NT2/D1 (cell line): Measurements from ENCODE around the gene PTBP3.

Source experiments
- YY1 ChIP-seq: IDR thresholded peaks from 2 replicates; pipeline ENCODE4 v1.6.1; 2011; ENCODE audit not compliant: insufficient read length, insufficient read depth
- ZNF274 ChIP-seq: IDR thresholded peaks from 2 replicates; pipeline ENCODE4 v1.6.1; 2011; ENCODE audit warnings: mild to moderate bottlenecking, low read depth, low read length

DNA sequence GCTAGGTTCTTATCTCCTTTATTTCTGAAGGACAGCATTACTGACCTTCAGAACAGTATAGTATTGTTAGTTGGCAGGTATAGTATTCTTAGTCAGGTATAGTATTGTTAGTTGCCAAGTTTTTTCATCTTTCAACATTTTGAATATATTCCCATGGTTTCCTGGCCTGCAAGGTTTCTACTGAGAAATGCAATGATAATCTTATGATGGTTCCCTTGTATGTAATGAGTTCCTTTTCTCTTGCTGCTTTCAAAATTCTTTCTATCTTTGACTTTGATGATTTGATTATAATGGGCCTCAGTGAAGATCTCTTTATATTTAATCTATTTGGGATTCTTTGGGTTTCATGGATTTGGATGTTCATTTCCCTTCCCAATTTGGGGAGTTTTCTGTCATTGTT lies 34.0 kb upstream of the PTBP3 start:
- no peak for TF ChIP-seq ZNF274
- no peak for TF ChIP-seq YY1
